Measurements from ENCODE around the gene RGL1.

DNA sequence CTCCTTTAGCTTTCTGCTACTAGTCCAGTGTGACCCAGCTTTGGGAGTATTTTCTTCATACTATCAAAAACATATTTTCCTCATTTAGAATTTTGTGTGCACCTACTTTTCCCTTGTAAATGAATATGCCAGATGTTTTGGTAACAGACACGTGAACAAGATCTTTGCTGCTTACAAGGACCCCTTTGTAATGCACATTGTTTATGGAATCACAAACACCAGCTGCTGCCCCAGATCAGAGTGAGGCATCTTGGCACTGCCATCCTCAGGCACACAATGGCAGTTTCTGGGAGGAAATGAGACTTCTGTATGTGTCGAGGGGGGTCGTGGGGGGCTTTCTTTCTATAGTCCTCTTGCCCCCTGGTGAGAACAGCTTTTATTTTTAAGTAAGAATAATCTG, 115.7 kb downstream of the RGL1 start:
- TF ChIP-seq, protein P1, sequence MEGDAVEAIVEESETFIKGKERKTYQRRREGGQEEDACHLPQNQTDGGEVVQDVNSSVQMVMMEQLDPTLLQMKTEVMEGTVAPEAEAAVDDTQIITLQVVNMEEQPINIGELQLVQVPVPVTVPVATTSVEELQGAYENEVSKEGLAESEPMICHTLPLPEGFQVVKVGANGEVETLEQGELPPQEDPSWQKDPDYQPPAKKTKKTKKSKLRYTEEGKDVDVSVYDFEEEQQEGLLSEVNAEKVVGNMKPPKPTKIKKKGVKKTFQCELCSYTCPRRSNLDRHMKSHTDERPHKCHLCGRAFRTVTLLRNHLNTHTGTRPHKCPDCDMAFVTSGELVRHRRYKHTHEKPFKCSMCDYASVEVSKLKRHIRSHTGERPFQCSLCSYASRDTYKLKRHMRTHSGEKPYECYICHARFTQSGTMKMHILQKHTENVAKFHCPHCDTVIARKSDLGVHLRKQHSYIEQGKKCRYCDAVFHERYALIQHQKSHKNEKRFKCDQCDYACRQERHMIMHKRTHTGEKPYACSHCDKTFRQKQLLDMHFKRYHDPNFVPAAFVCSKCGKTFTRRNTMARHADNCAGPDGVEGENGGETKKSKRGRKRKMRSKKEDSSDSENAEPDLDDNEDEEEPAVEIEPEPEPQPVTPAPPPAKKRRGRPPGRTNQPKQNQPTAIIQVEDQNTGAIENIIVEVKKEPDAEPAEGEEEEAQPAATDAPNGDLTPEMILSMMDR (conservative IDR thresholded peaks at IDR 0.05; ENCODE audit: low read depth, low read length) = no peak
- no peak for TF ChIP-seq EZH2 (IDR thresholded peaks at IDR 0.05; ENCODE audit: borderline replicate concordance, low read depth, low read length, poor library complexity, severe bottlenecking)

Measured in A673 (cell line).